HFFc6 (cell line): ENCODE results near the gene PLXNB3. TPM values are rescaled to one million over a fixed set of nuclear protein-coding genes. Genes with fewer than 3 reads are reported as not detected.

ENCODE experiments used
- DNase-seq: peaks from one replicate; pipeline ENCODE4 v3.0.0-alpha.2; 2018
- H3K27ac Mint-ChIP-seq: 2 replicates; pipeline ENCODE4 v1.8.0; 2020; ENCODE audit warnings: mild to moderate bottlenecking, mixed read lengths
- H3K27me3 Mint-ChIP-seq: 2 replicates; pipeline ENCODE4 v1.8.0; 2021; ENCODE audit warnings: mild to moderate bottlenecking, moderate library complexity, mixed read lengths; ENCODE audit not compliant: insufficient read depth
- H3K36me3 Mint-ChIP-seq: 2 replicates; pipeline ENCODE4 v1.8.0; 2021; ENCODE audit warnings: low read depth, mixed read lengths
- H3K4me1 Mint-ChIP-seq: 2 replicates; pipeline ENCODE4 v1.8.0; 2020; ENCODE audit warnings: low read depth, mixed read lengths
- H3K4me3 Mint-ChIP-seq: 2 replicates; pipeline ENCODE4 v1.8.0; 2020; ENCODE audit warnings: mild to moderate bottlenecking, moderate library complexity, mixed read lengths
- H3K9me3 Mint-ChIP-seq: 2 replicates; pipeline ENCODE4 v1.8.0; 2020; ENCODE audit warnings: mild to moderate bottlenecking, mixed read lengths
- total RNA-seq, 6 experiments: library from RNA; stranded (reverse); fragmentation: NEBNext Ultra II Directional; extraction: Animal tissue kit (Norgen Biotek cat#: 25700); gene quantifications; 2 replicates in 1 of 6; 3 replicates in 5 of 6; pipeline ENCODE4 v1.2.3, GENCODE V29; 2021
- TF ChIP-seq, protein P1 (sequence below): fragments of 200-600 bp; sonication (generic); IDR thresholded peaks from 2 replicates; pipeline ENCODE4 v1.5.0; 2021; ENCODE audit warnings: antibody characterized with exemption, mild to moderate bottlenecking

PLXNB3 gene
- total RNA-seq, 6 experiments from 2014 or later: 13.2 to 33.4 (median 15.8) TPM

DNA sequence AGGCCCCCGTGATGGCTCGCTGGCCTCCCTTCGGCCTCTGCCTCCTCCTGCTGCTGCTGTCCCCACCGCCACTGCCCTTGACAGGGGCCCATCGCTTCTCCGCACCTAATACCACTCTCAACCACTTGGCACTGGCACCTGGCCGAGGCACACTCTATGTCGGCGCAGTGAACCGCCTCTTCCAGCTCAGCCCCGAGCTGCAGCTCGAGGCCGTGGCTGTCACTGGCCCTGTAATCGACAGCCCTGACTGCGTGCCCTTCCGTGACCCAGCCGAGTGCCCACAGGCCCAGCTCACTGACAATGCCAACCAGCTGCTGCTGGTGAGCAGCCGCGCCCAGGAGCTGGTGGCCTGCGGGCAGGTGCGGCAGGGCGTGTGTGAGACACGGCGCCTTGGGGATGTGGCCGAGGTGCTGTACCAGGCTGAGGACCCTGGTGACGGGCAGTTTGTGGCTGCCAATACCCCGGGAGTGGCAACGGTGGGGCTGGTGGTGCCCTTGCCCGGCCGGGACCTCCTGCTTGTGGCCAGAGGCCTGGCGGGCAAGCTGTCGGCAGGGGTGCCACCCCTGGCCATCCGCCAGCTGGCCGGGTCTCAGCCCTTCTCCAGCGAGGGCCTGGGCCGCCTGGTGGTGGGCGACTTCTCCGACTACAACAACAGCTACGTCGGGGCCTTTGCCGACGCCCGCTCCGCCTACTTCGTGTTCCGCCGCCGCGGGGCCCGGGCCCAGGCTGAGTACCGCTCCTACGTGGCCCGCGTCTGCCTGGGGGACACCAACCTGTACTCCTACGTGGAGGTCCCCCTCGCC is 3.0 kb downstream of the PLXNB3 start:
- Mint-ChIP-seq H3K36me3 (no peaks in the 10 kb centered on the region), H3K4me1 (peaks cover 7% of the 10 kb centered on the region; the same call in 1 of the 2 replicates), H3K4me3 (no peak overlapping the region), H3K27ac (peak overlapping the region; percentile 82; the same call in 1 of the 2 replicates), H3K9me3 (no peaks in the 10 kb centered on the region), H3K27me3 (no peaks in the 10 kb centered on the region)
- TF ChIP-seq, protein P1, sequence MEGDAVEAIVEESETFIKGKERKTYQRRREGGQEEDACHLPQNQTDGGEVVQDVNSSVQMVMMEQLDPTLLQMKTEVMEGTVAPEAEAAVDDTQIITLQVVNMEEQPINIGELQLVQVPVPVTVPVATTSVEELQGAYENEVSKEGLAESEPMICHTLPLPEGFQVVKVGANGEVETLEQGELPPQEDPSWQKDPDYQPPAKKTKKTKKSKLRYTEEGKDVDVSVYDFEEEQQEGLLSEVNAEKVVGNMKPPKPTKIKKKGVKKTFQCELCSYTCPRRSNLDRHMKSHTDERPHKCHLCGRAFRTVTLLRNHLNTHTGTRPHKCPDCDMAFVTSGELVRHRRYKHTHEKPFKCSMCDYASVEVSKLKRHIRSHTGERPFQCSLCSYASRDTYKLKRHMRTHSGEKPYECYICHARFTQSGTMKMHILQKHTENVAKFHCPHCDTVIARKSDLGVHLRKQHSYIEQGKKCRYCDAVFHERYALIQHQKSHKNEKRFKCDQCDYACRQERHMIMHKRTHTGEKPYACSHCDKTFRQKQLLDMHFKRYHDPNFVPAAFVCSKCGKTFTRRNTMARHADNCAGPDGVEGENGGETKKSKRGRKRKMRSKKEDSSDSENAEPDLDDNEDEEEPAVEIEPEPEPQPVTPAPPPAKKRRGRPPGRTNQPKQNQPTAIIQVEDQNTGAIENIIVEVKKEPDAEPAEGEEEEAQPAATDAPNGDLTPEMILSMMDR: no peak
- DNase-seq: no peak

DNA sequence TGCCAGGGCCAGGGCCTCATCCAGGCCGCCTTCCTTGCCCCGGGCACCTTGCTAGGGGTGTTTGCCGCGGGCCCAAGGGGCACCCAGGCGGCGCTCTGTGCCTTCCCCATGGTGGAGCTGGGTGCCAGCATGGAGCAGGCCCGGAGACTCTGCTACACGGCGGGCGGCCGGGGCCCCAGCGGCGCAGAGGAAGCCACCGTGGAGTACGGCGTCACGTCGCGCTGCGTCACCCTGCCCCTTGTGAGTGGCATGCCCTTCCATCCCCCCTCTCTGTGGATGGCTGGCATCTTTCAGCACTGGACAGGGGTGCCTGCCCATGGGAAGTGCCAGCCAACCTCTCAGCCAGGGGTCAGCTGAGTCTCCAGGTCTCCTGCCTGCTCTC is 3.6 kb downstream of the PLXNB3 start:
- TF ChIP-seq, protein P1: no peak
- Mint-ChIP-seq H3K27ac (no peak overlapping the region), H3K27me3 (no peaks in the 10 kb centered on the region), H3K4me1 (peaks cover 7% of the 10 kb centered on the region; the same call in 1 of the 2 replicates), H3K9me3 (no peaks in the 10 kb centered on the region), H3K4me3 (no peak overlapping the region), H3K36me3 (no peaks in the 10 kb centered on the region)
- DNase-seq: no peak

DNA sequence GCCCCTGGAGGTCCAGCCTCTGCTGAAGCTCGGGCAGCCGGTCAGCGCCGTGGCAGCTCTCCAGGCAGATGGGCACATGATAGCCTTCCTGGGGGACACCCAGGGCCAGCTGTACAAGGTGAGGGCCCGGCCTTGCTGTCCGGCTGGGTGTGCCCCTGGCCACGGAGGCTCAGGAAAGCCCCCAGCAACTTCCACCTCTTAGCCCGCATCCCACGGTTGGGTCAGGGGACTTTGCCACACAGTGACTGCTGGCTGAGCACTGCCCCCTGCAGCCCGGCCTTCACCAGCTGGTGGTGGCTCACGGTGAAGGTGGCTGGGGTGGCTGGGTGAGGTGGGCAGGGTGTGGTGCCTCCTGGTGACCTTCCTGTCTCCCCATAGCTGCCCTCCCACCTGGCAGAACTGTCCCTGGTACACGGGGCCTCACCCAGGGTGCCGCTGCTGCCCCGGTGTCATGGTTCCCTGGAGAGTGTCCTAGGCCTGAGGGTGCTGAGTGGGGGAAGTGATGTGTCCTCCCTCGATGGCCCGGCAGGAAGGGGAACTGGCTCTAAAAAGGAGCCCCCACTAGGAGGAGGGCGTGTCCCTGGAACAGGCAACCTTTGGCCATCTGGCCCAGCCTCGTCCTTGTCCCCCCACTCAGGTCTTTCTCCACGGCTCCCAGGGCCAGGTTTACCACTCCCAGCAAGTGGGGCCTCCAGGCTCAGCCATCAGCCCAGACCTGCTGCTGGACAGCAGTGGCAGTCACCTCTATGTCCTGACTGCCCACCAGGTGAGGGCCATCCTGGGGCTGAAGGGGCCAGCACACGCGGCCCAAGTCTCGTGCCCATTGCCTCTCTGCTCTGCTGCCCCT is 4.5 kb downstream of the PLXNB3 start:
- Mint-ChIP-seq H3K4me3 (no peak overlapping the region), H3K9me3 (no peaks in the 10 kb centered on the region), H3K36me3 (no peaks in the 10 kb centered on the region), H3K27me3 (no peaks in the 10 kb centered on the region), H3K27ac (no peak overlapping the region), H3K4me1 (peaks cover 7% of the 10 kb centered on the region; the same call in 1 of the 2 replicates)
- TF ChIP-seq, protein P1: no peak; the same call in 1 of the 2 replicates
- DNase-seq: no peak

DNA sequence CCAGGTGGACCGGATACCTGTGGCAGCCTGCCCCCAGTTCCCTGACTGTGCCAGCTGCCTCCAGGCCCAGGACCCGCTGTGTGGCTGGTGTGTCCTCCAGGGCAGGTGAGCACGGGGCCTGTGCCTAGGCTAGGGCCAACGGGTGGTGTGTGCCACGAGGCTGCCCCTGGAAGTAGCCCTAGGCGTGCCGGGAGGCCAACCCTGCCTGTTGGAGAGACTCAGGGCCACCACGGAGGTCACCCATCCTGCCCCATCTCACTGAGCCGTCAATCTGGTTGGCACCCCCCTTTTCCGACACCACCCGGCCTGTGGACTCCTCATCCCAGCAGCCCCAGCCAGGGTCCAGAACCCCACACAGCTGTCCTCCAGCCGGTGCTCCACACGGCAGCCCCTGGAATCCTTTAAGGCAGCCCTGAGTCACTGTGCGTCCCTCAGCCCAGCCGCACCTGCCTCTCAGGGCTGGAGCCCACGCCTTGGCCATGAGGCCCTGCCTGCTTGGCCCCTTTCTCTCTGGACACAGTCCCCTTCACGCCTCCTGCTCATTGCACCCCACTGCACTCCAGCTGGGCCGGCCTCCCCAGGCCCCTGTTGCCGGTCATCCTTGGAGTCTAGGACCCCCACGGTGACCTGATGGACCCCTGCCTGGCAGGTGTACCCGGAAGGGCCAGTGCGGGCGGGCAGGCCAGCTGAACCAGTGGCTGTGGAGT is 5.3 kb downstream of the PLXNB3 start:
- H3K27ac Mint-ChIP-seq: no peak overlapping the region
- DNase-seq: no peak

More for the DNA sequence above, 5.3 kb downstream of the PLXNB3 start:
- no peaks in the 10 kb centered on the region for H3K27me3 Mint-ChIP-seq
- TF ChIP-seq, protein P1: no peak
- no peaks in the 10 kb centered on the region for H3K9me3 Mint-ChIP-seq
- no peaks in the 10 kb centered on the region for H3K36me3 Mint-ChIP-seq
- H3K4me1 Mint-ChIP-seq: peaks cover 7% of the 10 kb centered on the region; the same call in 1 of the 2 replicates
- no peak overlapping the region for H3K4me3 Mint-ChIP-seq
